SK-N-SH (cell line): ENCODE data around the gene UBN1. TPM values are rescaled to one million over a fixed set of nuclear protein-coding genes. Genes with fewer than 3 reads are reported as not detected.

Experiments used
- CTCF ChIA-PET: fragments of 300-600, 350-600 bp; formaldehyde crosslinking; extraction: SDS; loops from one replicate; lab custom pipeline; 2021; lab: Yijun Ruan, JAX
- POLR2A ChIA-PET: fragments of 350-600 bp; sonication (Branson Sonifier 250); formaldehyde crosslinking; extraction: SDS; loops from one replicate; lab custom pipeline; 2020; ENCODE audit warnings: antibody characterized with exemption, inconsistent platforms; lab: Yijun Ruan, JAX
- DNase-seq: peaks from one replicate; pipeline ENCODE4 v3.0.0; 2012
- H2AFZ ChIP-seq: fragments of 200-600 bp; sonication (generic); 2 replicates; pipeline ENCODE4 v1.8.1; 2016; ENCODE audit warnings: antibody characterized with exemption, mild to moderate bottlenecking, low read depth
- H3F3A ChIP-seq: fragments of 200-600 bp; sonication (generic); replicated peaks from 2 replicates; pipeline ENCODE3; 2016; ENCODE audit warnings: antibody characterized with exemption, mild to moderate bottlenecking; ENCODE audit not compliant: insufficient read depth
- H3K27ac ChIP-seq, 2 experiments: fragments of 200-500 bp in 1 of 2; fragments of 200-600 bp in 1 of 2; sonication (Bioruptor generic) in 1 of 2; sonication (generic), shearing (Covaris generic) in 1 of 2; 2 replicates each; pipeline versions ENCODE4 v1.5.1 to v1.6.1; 2014 to 2016; ENCODE audit warnings: low read depth in 2 of 2, inconsistent platforms in 1 of 2, low read length in 1 of 2, mild to moderate bottlenecking in 1 of 2, mixed read lengths in 1 of 2
- H3K27me3 ChIP-seq: fragments of 200-600 bp; sonication (generic), shearing (Covaris generic); 2 replicates; pipeline ENCODE4 v1.6.1; 2016; ENCODE audit warnings: mixed run types; ENCODE audit not compliant: insufficient read depth
- H3K36me3 ChIP-seq, 2 experiments: fragments of 200-500 bp in 1 of 2; fragments of 200-600 bp in 1 of 2; sonication (Bioruptor generic) in 1 of 2; sonication (generic) in 1 of 2; replicated peaks in 1 of 2; 2 replicates each; pipeline versions ENCODE3 to v1.5.1; 2014 to 2016; ENCODE audit warnings: low read length in 1 of 2, mild to moderate bottlenecking in 1 of 2; ENCODE audit not compliant: insufficient read depth in 2 of 2, control insufficient read depth in 1 of 2
- H3K4me1 ChIP-seq, 2 experiments: fragments of 200-500 bp in 1 of 2; fragments of 200-600 bp in 1 of 2; sonication (Bioruptor generic) in 1 of 2; sonication (generic), shearing (Covaris generic) in 1 of 2; 2 replicates each; pipeline versions ENCODE4 v1.5.1 to v1.6.1; 2014 to 2016; ENCODE audit warnings: low read depth in 1 of 2, low read length in 1 of 2, mixed run types in 1 of 2; ENCODE audit not compliant: insufficient read depth in 2 of 2, control insufficient read depth in 1 of 2
- H3K4me2 ChIP-seq: fragments of 200-600 bp; sonication (generic), shearing (Covaris generic); 2 replicates; pipeline ENCODE4 v1.6.1; 2017; ENCODE audit warnings: mixed run types
- H3K4me3 ChIP-seq, 2 experiments: fragments of 200-500 bp in 1 of 2; fragments of 200-600 bp in 1 of 2; sonication (Bioruptor generic) in 1 of 2; sonication (generic), shearing (Covaris generic) in 1 of 2; 2 replicates each; pipeline versions ENCODE4 v1.5.1 to v1.8.1; 2014 to 2016; ENCODE audit warnings: low read depth in 2 of 2, inconsistent platforms in 1 of 2, low read length in 1 of 2, mild to moderate bottlenecking in 1 of 2, mixed read lengths in 1 of 2, moderate library complexity in 1 of 2
- H3K79me2 ChIP-seq: fragments of 200-600 bp; sonication (generic); 2 replicates; pipeline ENCODE4 v1.8.1; 2017; ENCODE audit warnings: mild to moderate bottlenecking; ENCODE audit not compliant: insufficient read depth
- H3K9ac ChIP-seq: fragments of 200-600 bp; sonication (generic); 2 replicates; pipeline ENCODE4 v1.6.1; 2017; ENCODE audit warnings: mixed run types
- H3K9me2 ChIP-seq: fragments of 200-600 bp; sonication (generic); 2 replicates; pipeline ENCODE4 v1.6.1; 2017; ENCODE audit warnings: mixed run types
- H3K9me3 ChIP-seq: fragments of 200-600 bp; sonication (generic); 2 replicates; pipeline ENCODE4 v1.6.1; 2017; ENCODE audit warnings: mixed run types, mild to moderate bottlenecking, moderate library complexity
- H4K20me1 ChIP-seq: fragments of 200-600 bp; sonication (generic); 2 replicates; pipeline ENCODE4 v1.6.1; 2017; ENCODE audit warnings: mild to moderate bottlenecking, mixed run types; ENCODE audit not compliant: insufficient read depth
- ELF1 ChIP-seq: IDR thresholded peaks from 2 replicates; pipeline ENCODE4 v1.4.0; 2012
- EP300 ChIP-seq, 2 experiments: IDR thresholded peaks; 2 replicates each; pipeline versions ENCODE4 v1.4.0 to v1.6.1; 2012; ENCODE audit warnings: borderline replicate concordance in 1 of 2, low read depth in 1 of 2, low read length in 1 of 2
- FOXJ3 ChIP-seq: sonication (generic); formaldehyde crosslinking; IDR thresholded peaks from 2 replicates; pipeline ENCODE4 v1.5.1; 2020; ENCODE audit warnings: mild to moderate bottlenecking, missing genetic modification reagents
- FOXM1 ChIP-seq: IDR thresholded peaks from 2 replicates; pipeline ENCODE4 v1.4.0; 2012; ENCODE audit warnings: low read depth, mild to moderate bottlenecking
- MXI1 ChIP-seq: IDR thresholded peaks from 2 replicates; pipeline ENCODE4 v1.6.1; 2012; ENCODE audit warnings: mild to moderate bottlenecking, low read depth, low read length, improper control_type of control experiment
- POLR2AphosphoS5 ChIP-seq: IDR thresholded peaks from 2 replicates; pipeline ENCODE4 v1.6.1; 2012; ENCODE audit warnings: low read depth, low read length
- SIN3A ChIP-seq: IDR thresholded peaks from 2 replicates; pipeline ENCODE4 v1.6.1; 2012; ENCODE audit warnings: low read depth, mild to moderate bottlenecking, low read length, moderate library complexity, borderline replicate concordance
- SMC3 ChIP-seq: IDR thresholded peaks from 2 replicates; pipeline ENCODE4 v1.6.1; 2012; ENCODE audit warnings: low read depth, low read length, improper control_type of control experiment
- TEAD4 ChIP-seq: IDR thresholded peaks from 2 replicates; pipeline ENCODE4 v1.4.0; 2012; ENCODE audit warnings: mild to moderate bottlenecking, borderline replicate concordance; ENCODE audit not compliant: insufficient read depth
- WGBS: methylation state at CpG from one replicate; pipeline ENCODE4 v1.1.6; 2017; ENCODE audit warnings: low lambda C conversion rate; 5-methylcytosine and 5-hydroxymethylcytosine counted together
- polyA plus RNA-seq, 3 experiments: library from polyadenylated mRNA; depleted of rRNA; stranded (reverse); fragments of >200 nt; gene quantifications; 2 replicates each; pipeline ENCODE4 v1.2.3, GENCODE V29; 2012
- TF ChIP-seq, protein P1 (sequence below): fragments of 150-350 bp; IDR thresholded peaks from 2 replicates; pipeline ENCODE4 v1.6.1; 2017; ENCODE audit warnings: antibody characterized with exemption, low read length, low read depth, borderline replicate concordance
- TF ChIP-seq, protein P2 (sequence below): fragments of 200-600 bp; sonication (generic); IDR thresholded peaks from 2 replicates; pipeline ENCODE4 v1.6.1; 2017; ENCODE audit warnings: antibody characterized with exemption, mild to moderate bottlenecking, moderate library complexity
- TF ChIP-seq, protein P3 (sequence below): IDR thresholded peaks from 2 replicates; pipeline ENCODE4 v1.4.0; 2012; ENCODE audit warnings: low read depth
- TF ChIP-seq, protein P4 (sequence below): IDR thresholded peaks from 2 replicates; pipeline ENCODE4 v1.4.0; 2012; ENCODE audit warnings: low read depth, borderline replicate concordance
- TF ChIP-seq, protein P5 (sequence below): IDR thresholded peaks from 2 replicates; pipeline ENCODE4 v1.4.0; 2012; ENCODE audit warnings: low read depth, borderline replicate concordance
- TF ChIP-seq, protein P6 (sequence below): fragments of 150-350 bp; IDR thresholded peaks from 2 replicates; pipeline ENCODE4 v1.6.1; 2016; ENCODE audit warnings: mild to moderate bottlenecking, low read depth, low read length

The UBN1 gene
- polyA plus RNA-seq, 1 of the 3 experiments (the other 2 are of a cell fraction) = 10.9 TPM

DNA sequence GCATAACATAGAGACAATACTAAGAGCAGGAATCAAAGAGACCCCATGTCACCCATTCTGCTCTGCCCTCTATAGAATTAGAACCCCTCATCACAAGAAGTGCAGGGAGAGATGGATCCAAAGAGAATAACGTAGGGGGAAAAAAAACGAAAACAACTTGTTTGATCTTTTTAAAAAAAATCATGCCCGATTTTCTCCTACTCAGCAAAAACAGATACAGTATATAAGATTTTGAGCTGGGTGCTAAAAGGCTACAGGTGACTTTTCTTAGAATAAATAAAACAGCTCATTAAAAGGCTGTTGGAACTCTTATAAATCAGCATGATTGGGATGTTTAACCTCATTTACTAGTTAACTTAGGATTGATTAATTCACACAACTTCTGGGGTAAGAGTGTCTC, 17.4 kb downstream of the UBN1 start:
- no peak for TF ChIP-seq POLR2AphosphoS5
- TF ChIP-seq, protein P1, sequence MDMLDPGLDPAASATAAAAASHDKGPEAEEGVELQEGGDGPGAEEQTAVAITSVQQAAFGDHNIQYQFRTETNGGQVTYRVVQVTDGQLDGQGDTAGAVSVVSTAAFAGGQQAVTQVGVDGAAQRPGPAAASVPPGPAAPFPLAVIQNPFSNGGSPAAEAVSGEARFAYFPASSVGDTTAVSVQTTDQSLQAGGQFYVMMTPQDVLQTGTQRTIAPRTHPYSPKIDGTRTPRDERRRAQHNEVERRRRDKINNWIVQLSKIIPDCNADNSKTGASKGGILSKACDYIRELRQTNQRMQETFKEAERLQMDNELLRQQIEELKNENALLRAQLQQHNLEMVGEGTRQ = no peak
- TF ChIP-seq FOXJ3 = no peak
- TF ChIP-seq, protein P2, sequence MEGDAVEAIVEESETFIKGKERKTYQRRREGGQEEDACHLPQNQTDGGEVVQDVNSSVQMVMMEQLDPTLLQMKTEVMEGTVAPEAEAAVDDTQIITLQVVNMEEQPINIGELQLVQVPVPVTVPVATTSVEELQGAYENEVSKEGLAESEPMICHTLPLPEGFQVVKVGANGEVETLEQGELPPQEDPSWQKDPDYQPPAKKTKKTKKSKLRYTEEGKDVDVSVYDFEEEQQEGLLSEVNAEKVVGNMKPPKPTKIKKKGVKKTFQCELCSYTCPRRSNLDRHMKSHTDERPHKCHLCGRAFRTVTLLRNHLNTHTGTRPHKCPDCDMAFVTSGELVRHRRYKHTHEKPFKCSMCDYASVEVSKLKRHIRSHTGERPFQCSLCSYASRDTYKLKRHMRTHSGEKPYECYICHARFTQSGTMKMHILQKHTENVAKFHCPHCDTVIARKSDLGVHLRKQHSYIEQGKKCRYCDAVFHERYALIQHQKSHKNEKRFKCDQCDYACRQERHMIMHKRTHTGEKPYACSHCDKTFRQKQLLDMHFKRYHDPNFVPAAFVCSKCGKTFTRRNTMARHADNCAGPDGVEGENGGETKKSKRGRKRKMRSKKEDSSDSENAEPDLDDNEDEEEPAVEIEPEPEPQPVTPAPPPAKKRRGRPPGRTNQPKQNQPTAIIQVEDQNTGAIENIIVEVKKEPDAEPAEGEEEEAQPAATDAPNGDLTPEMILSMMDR = no peak
- H3K27me3 ChIP-seq = no peaks in the 10 kb centered on the region
- no peaks in the 10 kb centered on the region for H3K4me1 ChIP-seq
- no peak overlapping the region for H3K4me2 ChIP-seq
- ChIA-PET CTCF (no interaction called here), POLR2A (no interaction called here)
- H3K27ac ChIP-seq = no peak overlapping the region
- WGBS = 75% methylated on average over 3 of the region's 3 CpGs
- H3K9ac ChIP-seq = no peak overlapping the region
- H3F3A ChIP-seq = no peaks in the 10 kb centered on the region
- H4K20me1 ChIP-seq = peaks cover 27% of the 10 kb centered on the region
- H2AFZ ChIP-seq = no peak overlapping the region
- H3K9me2 ChIP-seq = no peaks in the 10 kb centered on the region
- peaks cover 20 to 48% of the 10 kb centered on the region in 2 experiments for H3K36me3 ChIP-seq
- H3K4me3 ChIP-seq = no peak overlapping the region
- H3K79me2 ChIP-seq = peaks cover 86% of the 10 kb centered on the region
- no peaks in the 10 kb centered on the region for H3K9me3 ChIP-seq
- no peak for DNase-seq

DNA sequence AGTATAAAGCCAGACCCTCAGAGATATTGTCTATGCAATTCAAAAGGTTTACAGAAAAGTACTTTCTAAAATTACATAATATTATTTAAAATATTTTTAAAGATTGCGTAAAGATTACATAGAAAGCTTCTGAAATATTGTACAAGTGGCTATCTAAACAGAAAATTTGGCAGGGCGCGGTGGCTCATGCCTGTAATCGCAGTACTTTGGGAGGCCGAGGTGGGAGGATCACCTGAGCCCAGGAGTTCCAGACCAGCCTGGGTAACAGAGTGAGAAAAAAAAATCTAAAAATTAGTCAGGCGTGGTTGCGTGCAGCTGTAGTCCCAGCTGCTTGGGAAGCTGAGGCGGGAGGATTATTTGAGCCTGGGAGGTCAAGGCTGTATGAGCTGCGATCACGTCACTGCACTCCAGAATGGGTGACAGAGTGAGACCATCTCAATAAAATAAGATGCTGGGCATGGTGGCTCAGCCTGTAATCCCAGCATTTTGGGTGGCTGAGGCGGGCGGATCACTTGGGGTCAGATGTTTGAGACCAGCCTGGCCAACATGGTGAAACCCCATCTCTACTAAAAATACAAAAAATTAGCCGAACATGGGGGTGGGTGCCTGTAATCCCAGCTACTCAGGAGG, 18.1 kb downstream of the UBN1 start:
- no peak for DNase-seq
- Histone ChIP-seq H3K9me3 (no peaks in the 10 kb centered on the region), H3K27ac (no peak overlapping the region), H3K4me3 (no peak overlapping the region), H2AFZ (no peak overlapping the region), H3K9ac (no peak overlapping the region), H3K27me3 (no peaks in the 10 kb centered on the region), H3K4me1 (no peaks in the 10 kb centered on the region), H3F3A (no peaks in the 10 kb centered on the region), H3K79me2 (peaks cover 86% of the 10 kb centered on the region), H3K36me3 (peaks cover 17 to 47% of the 10 kb centered on the region in 2 experiments), H3K4me2 (no peak overlapping the region)
- POLR2A ChIA-PET = interaction anchor here (0.6 kb wide), 1 partner anchor 47 kb away, joined by 3 read pairs; no protein-coding TSS in a partner anchor
- CTCF ChIA-PET = no interaction called here
- TF ChIP-seq ELF1 (no peak), TEAD4 (no peak), MXI1 (no peak), SIN3A (no peak), SMC3 (no peak), FOXM1 (no peak), EP300 (IDR thresholded peaks at IDR 0.05; ENCODE audit: borderline replicate concordance in 1 of 2, low read depth in 1 of 2, low read length in 1 of 2) (no peak)
- TF ChIP-seq, protein P3, sequence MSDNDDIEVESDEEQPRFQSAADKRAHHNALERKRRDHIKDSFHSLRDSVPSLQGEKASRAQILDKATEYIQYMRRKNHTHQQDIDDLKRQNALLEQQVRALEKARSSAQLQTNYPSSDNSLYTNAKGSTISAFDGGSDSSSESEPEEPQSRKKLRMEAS = no peak
- TF ChIP-seq, protein P4, sequence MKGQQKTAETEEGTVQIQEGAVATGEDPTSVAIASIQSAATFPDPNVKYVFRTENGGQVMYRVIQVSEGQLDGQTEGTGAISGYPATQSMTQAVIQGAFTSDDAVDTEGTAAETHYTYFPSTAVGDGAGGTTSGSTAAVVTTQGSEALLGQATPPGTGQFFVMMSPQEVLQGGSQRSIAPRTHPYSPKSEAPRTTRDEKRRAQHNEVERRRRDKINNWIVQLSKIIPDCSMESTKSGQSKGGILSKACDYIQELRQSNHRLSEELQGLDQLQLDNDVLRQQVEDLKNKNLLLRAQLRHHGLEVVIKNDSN = no peak
- TF ChIP-seq, protein P2 = no peak
- TF ChIP-seq, protein P5, sequence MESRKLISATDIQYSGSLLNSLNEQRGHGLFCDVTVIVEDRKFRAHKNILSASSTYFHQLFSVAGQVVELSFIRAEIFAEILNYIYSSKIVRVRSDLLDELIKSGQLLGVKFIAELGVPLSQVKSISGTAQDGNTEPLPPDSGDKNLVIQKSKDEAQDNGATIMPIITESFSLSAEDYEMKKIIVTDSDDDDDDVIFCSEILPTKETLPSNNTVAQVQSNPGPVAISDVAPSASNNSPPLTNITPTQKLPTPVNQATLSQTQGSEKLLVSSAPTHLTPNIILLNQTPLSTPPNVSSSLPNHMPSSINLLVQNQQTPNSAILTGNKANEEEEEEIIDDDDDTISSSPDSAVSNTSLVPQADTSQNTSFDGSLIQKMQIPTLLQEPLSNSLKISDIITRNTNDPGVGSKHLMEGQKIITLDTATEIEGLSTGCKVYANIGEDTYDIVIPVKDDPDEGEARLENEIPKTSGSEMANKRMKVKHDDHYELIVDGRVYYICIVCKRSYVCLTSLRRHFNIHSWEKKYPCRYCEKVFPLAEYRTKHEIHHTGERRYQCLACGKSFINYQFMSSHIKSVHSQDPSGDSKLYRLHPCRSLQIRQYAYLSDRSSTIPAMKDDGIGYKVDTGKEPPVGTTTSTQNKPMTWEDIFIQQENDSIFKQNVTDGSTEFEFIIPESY = no peak
- TF ChIP-seq, protein P6, sequence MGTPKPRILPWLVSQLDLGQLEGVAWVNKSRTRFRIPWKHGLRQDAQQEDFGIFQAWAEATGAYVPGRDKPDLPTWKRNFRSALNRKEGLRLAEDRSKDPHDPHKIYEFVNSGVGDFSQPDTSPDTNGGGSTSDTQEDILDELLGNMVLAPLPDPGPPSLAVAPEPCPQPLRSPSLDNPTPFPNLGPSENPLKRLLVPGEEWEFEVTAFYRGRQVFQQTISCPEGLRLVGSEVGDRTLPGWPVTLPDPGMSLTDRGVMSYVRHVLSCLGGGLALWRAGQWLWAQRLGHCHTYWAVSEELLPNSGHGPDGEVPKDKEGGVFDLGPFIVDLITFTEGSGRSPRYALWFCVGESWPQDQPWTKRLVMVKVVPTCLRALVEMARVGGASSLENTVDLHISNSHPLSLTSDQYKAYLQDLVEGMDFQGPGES = no peak
- TF ChIP-seq, all 33 proteins: peak for 0
- Histone ChIP-seq H4K20me1 (peaks cover 27% of the 10 kb centered on the region), H3K9me2 (no peaks in the 10 kb centered on the region)
- 96% methylated on average over 13 of the region's 13 CpGs for WGBS
